HG03575 (cell line): Measurements from ENCODE around the gene CDA.

ENCODE experiments used
- ATAC-seq: cut with Tn5 transposase; IDR thresholded peaks from one replicate; pipeline ENCODE4 v1.9.1; 2021; ENCODE audit not compliant: unreplicated experiment, insufficient number of reproducible peaks, low FRiP score; ENCODE audit errors: extremely low read depth

CDA gene

DNA sequence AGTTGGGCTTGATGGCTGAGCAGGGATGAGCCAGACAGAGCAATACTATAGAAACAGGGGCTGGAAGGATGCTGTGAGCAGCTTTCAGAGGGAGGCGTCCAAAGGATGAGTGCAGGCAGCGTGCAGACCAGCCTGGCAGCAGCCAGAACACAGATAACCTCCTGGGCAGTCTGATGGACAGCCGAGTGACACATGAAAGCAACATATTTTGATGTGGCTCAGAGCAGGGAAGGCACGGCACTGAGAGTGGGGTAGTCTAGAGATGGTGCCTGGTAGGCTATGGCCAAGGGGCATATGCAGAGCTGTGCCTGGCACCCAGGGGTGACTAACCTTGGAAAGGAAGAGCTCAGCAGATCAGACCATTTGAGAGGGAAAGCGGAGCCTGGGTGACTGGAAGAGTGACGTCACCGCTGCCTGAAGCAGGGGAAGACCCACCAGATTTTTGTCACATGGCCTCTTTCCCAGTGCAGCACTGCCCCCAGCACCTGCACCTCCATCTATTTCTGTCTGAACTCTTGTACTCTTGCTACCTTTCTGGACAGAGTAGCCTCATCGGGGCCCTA, 48.0 kb downstream of the CDA start:
- ATAC-seq = no peak

DNA sequence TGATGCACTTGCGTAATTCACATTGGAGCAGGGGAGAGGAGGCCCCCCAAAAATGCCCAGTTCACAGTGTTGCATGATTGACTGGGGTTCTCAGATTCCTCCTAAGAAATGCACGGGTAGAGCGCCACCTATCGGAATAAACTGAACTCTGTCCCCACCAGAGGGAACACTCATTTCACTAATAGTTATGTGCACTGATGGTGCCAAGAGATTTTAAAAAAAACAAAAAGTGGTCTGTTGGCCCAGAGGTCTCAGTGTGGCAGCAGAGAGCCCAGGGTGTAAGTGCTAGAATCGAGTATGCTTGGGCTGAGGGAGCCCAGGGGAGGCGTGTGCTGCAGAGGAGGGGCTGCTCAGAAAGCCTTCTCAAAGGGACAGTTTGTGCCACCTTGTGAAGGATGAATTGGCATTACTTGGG, 51.3 kb downstream of the CDA start:
- no peak for ATAC-seq

DNA sequence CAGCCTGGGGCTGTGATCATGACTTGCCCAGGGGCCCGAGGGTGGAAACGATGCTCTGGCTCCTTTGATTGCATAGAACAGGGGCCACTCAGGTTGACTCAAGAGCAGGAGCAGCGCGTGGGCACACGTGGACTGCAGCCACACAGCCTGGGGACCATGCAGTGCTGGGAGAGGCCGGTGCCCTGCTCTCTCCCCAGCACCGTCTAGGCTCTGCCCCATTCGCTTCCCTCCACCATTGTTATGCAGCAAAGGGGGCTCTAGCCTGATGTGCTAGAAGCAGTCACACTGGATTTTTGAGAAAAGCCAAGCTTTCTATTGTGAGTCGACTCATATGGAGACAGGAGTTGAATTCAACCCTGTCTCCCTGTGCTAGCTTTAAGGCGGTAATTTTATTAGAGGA, 53.1 kb downstream of the CDA start:
- ATAC-seq = no peak

DNA sequence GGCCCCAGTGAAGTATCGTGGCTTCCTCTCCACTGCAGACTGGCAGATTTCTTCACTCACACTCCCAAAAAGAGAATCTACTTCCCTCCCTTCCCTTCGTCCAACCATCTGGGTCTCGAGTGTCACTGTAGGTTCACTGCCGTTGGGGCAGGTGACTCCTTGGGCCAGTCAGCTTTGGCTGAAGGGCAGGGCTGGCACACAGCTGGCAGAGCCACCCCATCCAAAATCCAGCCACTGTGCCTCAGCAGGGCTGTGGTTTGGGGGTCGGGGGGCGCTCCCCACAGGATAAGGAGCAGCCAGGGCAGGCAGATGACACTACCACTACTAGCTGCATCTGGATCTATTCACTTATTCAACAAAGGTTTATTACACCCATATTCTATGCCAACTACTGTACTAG, 54.2 kb downstream of the CDA start:
- no peak for ATAC-seq

DNA sequence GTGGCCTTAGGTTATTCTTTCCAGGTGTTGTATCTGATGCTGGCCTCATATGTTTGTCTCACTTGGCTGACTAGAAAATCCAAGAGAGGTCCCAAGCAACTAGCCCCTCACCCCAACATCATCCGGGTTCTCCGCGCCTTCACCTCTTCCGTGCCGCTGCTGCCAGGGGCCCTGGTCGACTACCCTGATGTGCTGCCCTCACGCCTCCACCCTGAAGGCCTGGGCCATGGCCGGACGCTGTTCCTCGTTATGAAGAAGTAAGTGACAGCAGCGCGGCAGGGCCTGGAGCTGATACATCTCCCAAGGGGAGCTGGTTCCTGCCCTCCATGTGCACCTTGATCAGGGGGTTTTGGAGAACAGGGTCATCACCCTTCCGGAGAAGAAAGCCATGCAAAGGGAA, 55.5 kb downstream of the CDA start:
- ATAC-seq = no peak

DNA sequence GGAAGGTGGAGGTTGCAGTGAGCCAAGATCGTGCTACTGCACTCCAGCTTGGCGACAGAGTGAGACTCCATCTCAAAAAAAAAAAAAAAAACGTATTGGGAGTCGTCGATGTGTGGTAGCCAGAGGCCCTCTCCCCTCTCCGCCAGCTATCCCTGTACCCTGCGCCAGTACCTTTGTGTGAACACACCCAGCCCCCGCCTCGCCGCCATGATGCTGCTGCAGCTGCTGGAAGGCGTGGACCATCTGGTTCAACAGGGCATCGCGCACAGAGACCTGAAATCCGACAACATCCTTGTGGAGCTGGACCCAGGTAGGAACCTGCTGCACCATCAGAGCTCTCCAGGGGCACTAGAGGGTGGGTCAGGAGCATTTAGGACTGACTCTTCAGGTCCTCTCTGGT, 56.5 kb downstream of the CDA start:
- ATAC-seq = no peak

DNA sequence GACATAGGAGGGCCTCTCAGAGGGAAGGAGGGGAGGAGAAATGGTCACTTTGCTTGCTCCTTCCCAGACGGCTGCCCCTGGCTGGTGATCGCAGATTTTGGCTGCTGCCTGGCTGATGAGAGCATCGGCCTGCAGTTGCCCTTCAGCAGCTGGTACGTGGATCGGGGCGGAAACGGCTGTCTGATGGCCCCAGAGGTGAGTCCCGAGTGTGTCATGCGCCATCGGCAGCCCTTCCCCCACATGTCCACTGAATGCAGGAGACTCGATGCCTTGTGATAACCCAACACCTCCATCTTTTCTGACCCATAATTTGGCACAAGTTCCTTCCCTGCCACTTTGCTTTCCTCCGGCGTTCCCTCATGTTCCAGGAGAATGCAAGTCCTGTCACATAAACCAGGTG, 59.5 kb downstream of the CDA start:
- no peak for ATAC-seq

DNA sequence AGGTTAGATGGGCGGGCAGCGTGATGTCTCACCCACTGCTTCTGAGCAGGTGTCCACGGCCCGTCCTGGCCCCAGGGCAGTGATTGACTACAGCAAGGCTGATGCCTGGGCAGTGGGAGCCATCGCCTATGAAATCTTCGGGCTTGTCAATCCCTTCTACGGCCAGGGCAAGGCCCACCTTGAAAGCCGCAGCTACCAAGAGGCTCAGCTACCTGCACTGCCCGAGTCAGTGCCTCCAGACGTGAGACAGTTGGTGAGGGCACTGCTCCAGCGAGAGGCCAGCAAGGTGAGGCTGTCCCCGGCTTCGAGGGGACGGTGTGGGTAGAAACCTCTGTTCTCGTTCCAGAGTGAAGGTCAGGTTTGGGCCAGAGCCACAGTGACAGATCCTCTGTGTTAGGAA, 60.0 kb downstream of the CDA start:
- no peak for ATAC-seq

DNA sequence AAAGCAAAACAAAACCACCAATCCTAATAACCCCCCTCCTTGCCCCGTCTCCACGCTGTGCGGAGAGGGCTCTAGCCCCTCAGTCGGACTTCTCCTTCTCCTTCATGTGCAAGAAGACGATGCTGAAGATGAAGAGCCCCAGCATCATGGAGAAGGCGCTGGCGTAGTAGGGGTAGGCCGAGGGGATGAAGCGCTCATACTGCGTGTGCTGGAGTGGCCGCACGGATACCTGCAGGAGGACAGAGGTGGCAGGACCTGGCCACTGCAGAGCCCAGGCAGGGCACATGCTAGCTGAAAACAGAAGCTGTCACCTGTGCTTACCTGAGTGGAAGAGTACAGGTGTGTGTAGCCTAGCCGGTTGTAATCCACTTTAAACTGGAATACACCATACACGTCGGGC, 63.4 kb downstream of the CDA start:
- ATAC-seq = no peak

DNA sequence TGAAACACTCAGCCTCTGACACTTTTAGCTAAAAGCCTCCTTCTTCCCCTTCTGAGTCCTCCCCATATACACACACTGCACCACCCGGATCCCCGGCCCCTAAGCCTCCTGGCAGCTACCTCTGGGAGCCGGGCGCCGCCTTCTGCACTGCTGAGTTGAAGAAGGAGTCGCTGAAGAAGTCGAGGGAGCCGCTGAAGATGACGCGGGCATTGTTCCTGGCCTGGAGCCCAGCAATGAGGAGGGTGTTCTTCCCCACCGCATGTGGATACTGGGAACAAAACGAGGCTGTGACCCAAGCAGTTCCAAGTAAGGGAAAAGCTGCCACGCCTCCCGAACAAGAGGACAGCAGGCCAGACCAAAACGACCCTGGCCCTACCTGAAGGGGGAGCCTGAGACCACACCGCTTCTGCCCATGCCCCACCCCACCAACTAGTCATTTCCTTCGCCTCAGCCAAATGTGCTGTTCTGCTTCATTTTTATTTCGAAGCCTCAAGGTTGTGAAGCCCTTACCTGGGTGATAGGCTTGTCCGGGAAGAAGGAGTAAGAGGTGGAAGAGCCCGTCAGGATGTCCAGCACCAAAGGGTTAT, 65.3 kb downstream of the CDA start:
- ATAC-seq = no peak

DNA sequence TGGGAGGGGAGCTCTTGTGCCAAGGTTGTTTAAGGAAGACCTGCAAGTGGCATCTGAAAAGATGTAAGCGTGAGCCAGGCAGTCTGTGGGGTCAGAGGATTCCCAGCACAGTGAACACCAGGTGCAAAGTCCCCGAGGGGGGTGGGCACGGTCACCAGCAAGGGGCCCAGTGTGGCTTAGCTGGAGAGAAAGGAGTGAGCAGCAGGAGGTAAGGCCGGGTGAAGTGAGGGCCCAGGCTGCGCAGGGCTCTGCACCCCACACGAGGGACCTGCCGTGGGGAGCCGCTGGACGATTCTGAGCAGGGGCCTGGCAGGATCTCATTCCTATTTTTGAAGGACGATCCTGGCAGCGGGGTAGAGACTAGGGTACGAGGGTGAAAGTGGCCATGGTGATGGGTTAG, 68.1 kb downstream of the CDA start:
- ATAC-seq = no peak

DNA sequence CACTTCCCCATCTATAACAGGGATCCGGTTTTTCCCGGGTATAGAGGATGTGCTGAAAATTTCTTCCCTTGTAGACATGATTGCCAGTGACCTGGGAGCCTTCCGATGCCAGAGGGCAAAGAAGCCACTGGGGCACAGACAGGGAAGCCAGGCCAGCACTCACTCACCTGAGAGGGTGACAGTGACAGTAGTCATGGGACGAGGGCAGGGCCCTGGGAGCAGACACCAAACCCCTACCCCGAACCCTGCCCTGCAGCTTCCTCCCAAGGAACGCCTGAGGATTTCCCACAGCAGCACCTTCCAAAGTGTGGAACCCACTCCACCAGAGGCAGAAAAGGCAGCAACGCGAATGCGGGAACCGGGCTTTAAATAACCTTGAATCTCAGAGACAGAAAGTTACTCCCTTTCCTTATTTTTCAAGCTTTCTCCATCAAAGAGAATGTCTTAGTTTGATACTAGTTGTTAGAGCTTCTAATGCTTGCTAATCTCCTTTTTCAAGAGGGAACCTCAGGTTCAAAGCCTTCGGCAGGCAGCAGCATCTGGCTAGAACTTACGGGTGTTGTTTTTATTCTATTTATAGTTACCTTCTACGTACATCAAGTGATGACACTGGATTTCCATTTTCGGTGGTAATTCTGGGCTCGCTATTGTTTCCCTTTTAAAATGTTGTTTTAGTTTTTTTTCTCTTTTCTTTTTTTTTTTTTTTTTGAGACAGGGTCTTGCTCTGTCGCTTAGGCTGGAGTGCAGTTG, 69.4 kb downstream of the CDA start:
- ATAC-seq = no peak

DNA sequence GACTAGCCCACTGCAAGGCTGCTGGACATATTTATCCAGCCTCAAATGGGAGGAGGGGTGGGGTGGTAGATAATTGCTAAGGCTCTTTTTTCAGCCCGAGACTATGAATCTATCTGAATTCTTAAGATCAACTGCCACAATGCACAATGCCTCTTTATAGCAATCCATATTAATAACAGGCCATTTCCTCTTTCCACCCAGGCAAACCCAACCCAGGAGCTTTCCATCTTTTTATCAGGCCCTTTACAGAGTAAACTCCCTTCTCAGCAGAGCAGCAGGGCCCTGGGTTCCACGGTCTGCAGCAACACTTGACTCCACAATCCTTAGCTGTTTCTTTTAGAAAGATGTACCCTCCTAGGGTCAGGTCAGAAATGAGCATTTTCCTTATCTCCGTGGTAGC, 71.5 kb downstream of the CDA start:
- no peak for ATAC-seq

DNA sequence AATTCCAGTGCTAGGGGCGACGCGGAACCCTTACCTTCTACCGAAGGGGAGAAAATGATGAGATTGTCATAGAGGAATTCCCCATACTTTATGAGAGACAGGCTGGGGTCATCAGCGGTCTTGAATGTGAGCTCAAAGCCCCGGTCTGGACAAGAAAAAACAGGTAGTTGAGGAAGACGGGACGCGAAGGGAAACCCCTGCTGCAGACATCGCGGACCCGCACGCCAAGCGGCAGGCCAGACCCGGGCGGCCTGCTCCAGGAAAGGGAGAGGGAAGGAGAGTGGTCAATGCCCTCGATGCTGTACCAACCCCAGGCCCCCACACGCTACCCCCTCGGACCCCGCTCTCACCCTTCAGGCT, 71.9 kb downstream of the CDA start:
- no peak for ATAC-seq

DNA sequence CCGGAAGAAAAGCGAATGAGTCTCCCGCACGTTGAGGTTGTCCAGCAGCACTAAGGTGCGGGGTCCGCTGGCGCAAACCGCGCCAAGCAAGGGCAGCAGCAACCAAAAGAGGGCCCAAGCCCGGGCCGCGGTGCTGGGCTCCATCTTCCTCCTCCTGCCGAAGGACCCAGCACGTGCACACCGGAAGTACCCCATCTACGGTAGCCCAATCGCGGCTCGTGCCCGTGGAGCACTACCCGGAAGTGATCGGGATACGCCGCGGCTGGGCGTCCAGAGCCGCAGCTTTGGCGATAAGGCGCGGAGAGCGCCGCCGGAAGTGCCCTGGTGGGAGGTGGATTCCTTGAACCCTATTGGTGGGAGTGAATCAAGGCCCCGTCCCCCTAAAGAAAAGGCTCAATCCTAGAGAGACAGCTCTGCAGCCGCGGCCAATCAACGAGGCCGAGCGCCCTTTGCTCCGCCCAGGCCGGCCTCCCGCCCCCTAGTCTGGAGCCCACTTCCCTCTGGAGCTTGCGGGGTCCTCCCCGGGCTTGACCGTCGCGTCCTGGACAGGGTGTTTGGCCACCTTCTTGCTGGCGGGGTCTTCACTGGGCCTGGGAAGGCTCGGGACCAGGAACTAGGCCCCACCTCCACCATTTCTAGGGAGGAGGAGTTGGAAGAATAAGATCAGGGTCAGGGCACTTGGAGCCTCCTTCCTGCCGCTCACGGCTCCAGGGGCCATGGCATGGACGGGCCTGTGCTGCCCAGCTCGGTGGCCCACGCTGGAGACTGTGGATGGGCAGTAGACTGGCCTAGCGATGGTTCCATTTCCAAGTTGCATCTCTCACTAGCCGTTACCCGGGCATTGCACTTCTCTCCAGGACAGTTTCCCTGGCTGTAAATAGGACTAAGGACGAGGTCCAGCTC, 72.6 kb downstream of the CDA start, which contains the start of gene DDOST:
Gene DDOST, minus strand, starts transcription at position 163 of the 903 bp plus-strand sequence. Its CDS starts 19 bp downstream, at position 144.
- peak; percentile 88 for ATAC-seq

DNA sequence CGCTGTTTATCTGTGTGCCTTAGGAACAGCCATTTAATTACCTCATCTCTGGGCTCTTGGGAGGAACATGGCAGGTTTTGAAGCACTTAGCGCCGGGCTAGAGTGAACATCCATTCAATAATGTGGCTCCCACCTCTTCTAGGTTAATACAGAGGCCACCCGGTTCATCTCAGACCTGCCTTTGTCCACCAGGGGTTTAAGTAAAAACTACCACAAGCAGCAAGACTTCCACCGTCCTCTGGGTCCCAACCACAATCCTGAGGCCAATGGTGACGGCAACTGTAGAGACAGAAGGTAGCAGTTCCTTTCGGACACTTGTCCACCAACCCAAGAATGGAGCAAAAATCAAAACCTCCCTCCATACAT, 73.2 kb downstream of the CDA start:
- ATAC-seq = no peak

DNA sequence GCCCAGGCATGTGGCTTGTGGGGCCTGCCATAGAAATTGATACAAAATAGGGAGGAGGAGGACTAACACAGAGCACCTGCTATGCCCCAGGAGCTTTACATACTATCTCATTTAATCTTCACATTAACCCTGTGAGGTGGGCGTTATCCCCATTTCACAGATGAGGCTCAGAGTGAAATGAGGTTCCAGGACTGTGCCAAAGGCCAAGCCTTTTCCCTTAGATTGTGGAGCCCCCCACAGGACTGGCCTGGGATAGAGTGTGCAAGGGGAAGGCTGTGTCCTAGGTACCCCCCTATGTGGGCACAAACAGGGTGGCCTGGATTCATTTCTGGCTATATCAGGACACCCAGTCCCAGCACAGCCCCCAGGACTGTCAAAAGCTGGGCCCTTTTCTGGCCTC, 74.5 kb downstream of the CDA start:
- ATAC-seq = no peak

DNA sequence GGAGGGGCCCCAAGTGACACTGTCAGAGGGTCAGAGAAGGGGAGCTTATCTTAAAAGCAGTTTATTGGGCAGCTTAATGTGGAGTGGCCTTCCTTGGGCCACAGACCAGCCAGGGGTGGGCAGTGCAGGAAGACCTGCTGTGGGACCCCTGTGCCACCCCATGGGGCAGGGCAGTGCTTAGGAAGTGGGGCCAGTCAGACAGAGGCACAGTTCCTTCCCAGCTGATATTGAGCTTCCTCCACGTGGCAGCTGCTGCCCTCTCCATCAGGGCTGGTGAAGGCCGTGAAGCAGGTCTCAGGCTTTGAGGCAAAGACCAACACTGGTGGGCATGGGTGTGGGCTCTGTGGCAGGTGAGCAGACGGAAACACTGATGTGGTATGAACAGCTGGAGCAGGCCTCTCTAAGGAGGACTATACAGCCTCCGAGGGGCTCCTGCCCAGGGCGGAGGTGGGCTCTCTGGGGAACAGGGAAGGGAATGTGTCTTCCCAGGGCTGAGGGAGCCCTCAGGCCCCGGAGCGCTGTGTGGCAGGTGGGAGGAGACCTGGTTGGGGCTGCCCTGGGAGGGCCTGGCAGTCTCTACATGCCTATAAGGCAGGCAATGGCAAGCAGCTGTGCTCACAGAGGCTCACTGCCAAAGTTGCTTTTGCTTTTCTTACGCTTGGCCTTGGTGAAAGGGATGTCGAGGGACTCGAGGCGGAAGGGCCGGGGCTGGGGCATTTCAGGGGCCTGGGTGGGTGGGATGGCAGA, 75.2 kb downstream of the CDA start:
- no peak for ATAC-seq

DNA sequence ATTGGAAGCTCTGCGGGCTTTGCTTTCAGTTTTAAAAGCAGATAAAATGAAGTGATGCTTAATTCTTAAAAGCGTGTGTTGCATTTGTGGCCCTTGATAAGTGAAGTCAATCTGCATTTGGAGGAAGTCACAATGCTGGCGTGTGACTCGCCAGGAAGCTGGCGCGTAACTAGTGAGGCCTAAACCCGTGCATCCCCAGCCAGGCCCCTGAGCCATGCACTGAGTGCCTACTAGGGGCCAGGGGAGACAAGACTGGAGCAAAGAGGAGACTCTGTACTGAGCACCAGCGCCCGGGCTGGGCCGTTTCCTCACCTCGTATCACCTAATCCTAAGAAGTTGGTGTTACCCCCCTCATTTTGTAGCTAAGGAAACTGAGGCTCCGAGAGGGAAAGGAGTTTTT, 76.8 kb downstream of the CDA start:
- no peak for ATAC-seq
